T-helper 9 cell (primary cell): ENCODE data around the gene DENND4B.
"Not testable (repeated sequence)": the region's sequence is repeated elsewhere in the genome, so short reads cannot be mapped to it uniquely, and the experiment has no call there.

Source experiments
- DNase-seq: peaks from one replicate; pipeline ENCODE4 v3.0.0-alpha.2; 2020
- total RNA-seq, 2 donors: gene quantifications; one replicate each; lab custom pipeline; 2026; lab: John Stamatoyannopoulos, UW

The DENND4B gene
- 127 to 140 reads per million in 2 donors for total RNA-seq

GRCh38 chr1:153946622-153947241 is at the start of gene DENND4B:
Gene DENND4B (minus strand): TSS chr1:153946718. CDS start chr1:153944374, 2,344 bp downstream.
- peak; percentile 61 for DNase-seq

GRCh38 chr1:153995640-153996039 is 49.1 kb upstream of the DENND4B start:
- no peak for DNase-seq

- no peak for DNase-seq
Observed at GRCh38 chr1:153995202-153995601, 48.7 kb upstream of the DENND4B start.

GRCh38 chr1:153991806-153992205 is 45.3 kb upstream of the DENND4B start:
- DNase-seq: no peak

- DNase-seq: no peak
Observed at GRCh38 chr1:153991151-153991630, 44.7 kb upstream of the DENND4B start.

GRCh38 chr1:153990468-153991150 is 44.1 kb upstream of the DENND4B start, which contains the start of gene RPS27:
Gene RPS27 (plus strand): TSS chr1:153990762. CDS start chr1:153990797, 35 bp downstream.
- peak; percentile 76 for DNase-seq

- no peak for DNase-seq
Observed at GRCh38 chr1:153987621-153988020, 41.1 kb upstream of the DENND4B start.

- DNase-seq: no peak
Observed at GRCh38 chr1:153985941-153986761, 39.6 kb upstream of the DENND4B start, which contains the start of gene RAB13. Gene RAB13 (minus strand): TSS chr1:153986339. CDS start chr1:153986236, 103 bp downstream.

GRCh38 chr1:153985341-153985912 is 38.9 kb upstream of the DENND4B start:
- no peak for DNase-seq

- no peak for DNase-seq
Observed at GRCh38 chr1:153984123-153984894, 37.8 kb upstream of the DENND4B start.

GRCh38 chr1:153981735-153982134 is 35.2 kb upstream of the DENND4B start:
- not testable (repeated sequence) for DNase-seq

- DNase-seq: not testable (repeated sequence)
Observed at GRCh38 chr1:153979091-153979490, 32.6 kb upstream of the DENND4B start.

GRCh38 chr1:153978274-153978909 is 31.9 kb upstream of the DENND4B start:
- no peak for DNase-seq

GRCh38 chr1:153977250-153978240 is 31.0 kb upstream of the DENND4B start, which contains the start of gene JTB:
Gene JTB (minus strand): TSS chr1:153977674. CDS start chr1:153977252, 422 bp downstream.
- DNase-seq: peak; percentile 81

GRCh38 chr1:153976819-153977249 is 30.3 kb upstream of the DENND4B start:
- no peak for DNase-seq

GRCh38 chr1:153973525-153973924 is 27.0 kb upstream of the DENND4B start:
- no peak for DNase-seq

- no peak for DNase-seq
Observed at GRCh38 chr1:153973071-153973470, 26.6 kb upstream of the DENND4B start.

GRCh38 chr1:153970346-153970745 is 23.8 kb upstream of the DENND4B start:
- DNase-seq: no peak

GRCh38 chr1:153968972-153969371 is 22.5 kb upstream of the DENND4B start:
- DNase-seq: no peak

- no peak for DNase-seq
Observed at GRCh38 chr1:153968408-153968807, 21.9 kb upstream of the DENND4B start.
